Measurements from ENCODE around the gene CPS1.

The CPS1 gene

GRCh38 chr2:210561475-210561874 is 5.1 kb downstream of the CPS1 start:
- CTCF ChIA-PET, result interaction anchor here (1.0 kb wide), 1 partner anchor 67 kb away, joined by 3 read pairs; no protein-coding TSS in a partner anchor
- TF ChIP-seq CTCF (IDR thresholded peaks at IDR 0.05; ENCODE audit: insufficient read depth, low read length, missing control alignments), result no peak

GRCh38 chr2:210562091-210562490 is 5.7 kb downstream of the CPS1 start:
- POLR2A ChIA-PET, result no interaction called here
- CTCF ChIA-PET, result no interaction called here
- no peak for DNase-seq (ENCODE audit: low read depth, low spot score)

More at GRCh38 chr2:210561475-210561874, 5.1 kb downstream of the CPS1 start:
- H3K4me3 ChIP-seq (ENCODE audit: low read depth, low read length), result no peak overlapping the region
- DNase-seq (ENCODE audit: low read depth, low spot score), result no peak
- POLR2A ChIA-PET, result no interaction called here

GRCh38 chr2:210562502-210563080 is 6.2 kb downstream of the CPS1 start:
- TF ChIP-seq CTCF (IDR thresholded peaks at IDR 0.05; ENCODE audit: insufficient read depth, low read length, missing control alignments), result no peak
- CTCF ChIA-PET, result no interaction called here

More at GRCh38 chr2:210562091-210562490, 5.7 kb downstream of the CPS1 start:
- no peak for TF ChIP-seq CTCF (IDR thresholded peaks at IDR 0.05; ENCODE audit: insufficient read depth, low read length, missing control alignments)
- H3K4me3 ChIP-seq (ENCODE audit: low read depth, low read length), result no peak overlapping the region

GRCh38 chr2:210567279-210567678 is 10.9 kb downstream of the CPS1 start:
- ChIA-PET CTCF (interaction anchor here (2.0 kb wide), 1 partner anchor 64 kb away, joined by 6 read pairs; no protein-coding TSS in a partner anchor), POLR2A (no interaction called here)
- no peak for TF ChIP-seq CTCF (IDR thresholded peaks at IDR 0.05; ENCODE audit: insufficient read depth, low read length, missing control alignments)
- no peak overlapping the region for H3K4me3 ChIP-seq (ENCODE audit: low read depth, low read length)
- DNase-seq (ENCODE audit: low read depth, low spot score), result no peak

More at GRCh38 chr2:210562502-210563080, 6.2 kb downstream of the CPS1 start:
- POLR2A ChIA-PET, result no interaction called here
- no peak overlapping the region for H3K4me3 ChIP-seq (ENCODE audit: low read depth, low read length)
- no peak for DNase-seq (ENCODE audit: low read depth, low spot score)

GRCh38 chr2:210568108-210568507 is 11.7 kb downstream of the CPS1 start:
- POLR2A ChIA-PET, result no interaction called here
- CTCF ChIA-PET, result no interaction called here
- TF ChIP-seq CTCF (IDR thresholded peaks at IDR 0.05; ENCODE audit: insufficient read depth, low read length, missing control alignments), result no peak
- DNase-seq (ENCODE audit: low read depth, low spot score), result no peak
- no peak overlapping the region for H3K4me3 ChIP-seq (ENCODE audit: low read depth, low read length)

GRCh38 chr2:210577263-210578071 is 21.1 kb downstream of the CPS1 start:
- DNase-seq (ENCODE audit: low read depth, low spot score), result peak; percentile 10
- peak; percentile 67 for TF ChIP-seq CTCF (IDR thresholded peaks at IDR 0.05; ENCODE audit: insufficient read depth, low read length, missing control alignments)
- CTCF ChIA-PET, result interaction anchor here (0.9 to 1.4 kb wide), 5 partner anchors 10 to 41 kb away, joined by 3 to 5 read pairs (median 3); no protein-coding TSS in a partner anchor
- H3K4me3 ChIP-seq (ENCODE audit: low read depth, low read length), result no peak overlapping the region
- POLR2A ChIA-PET, result no interaction called here
